ENCODE data around the gene GGN. TPM values are rescaled to one million over a fixed set of nuclear protein-coding genes. Genes with fewer than 3 reads are reported as not detected.

Gene GGN
- polyA plus RNA-seq (2013, experiment 1 of 2), result 0.56 TPM
- 0.35 TPM for polyA plus RNA-seq (2013, experiment 2 of 2)

- no peak within 1 kb of the TSS for H2AK5ac ChIP-seq (ENCODE audit: low read length)
- no peak within 1 kb of the TSS for H2BK120ac ChIP-seq (ENCODE audit: low read depth, low read length)
- peak within 1 kb of the TSS; percentile 98 for H3K4me2 ChIP-seq (ENCODE audit: low read length)
- no CpG with 5 or more reads among the region's 51 CpGs for WGBS (ENCODE audit: extremely low coverage, insufficient coverage, low lambda C conversion rate)
- peaks cover 3% of the 10 kb centered on the region for H3K4me1 ChIP-seq (ENCODE audit: control insufficient read depth, low read depth, low read length)
- H4K8ac ChIP-seq (ENCODE audit: low read depth, low read length), result no peak within 1 kb of the TSS
- H3K4me3 ChIP-seq (ENCODE audit: low read length), result peak within 1 kb of the TSS; percentile 60
- no peak within 1 kb of the TSS for H3K4ac ChIP-seq (ENCODE audit: low read depth, low read length)
- H3K23ac ChIP-seq (ENCODE audit: low read length), result no peak within 1 kb of the TSS
- peak within 1 kb of the TSS; percentile 78 for H3K9ac ChIP-seq (ENCODE audit: low read length)
- DNase-seq, result peak; percentile 98
- H4K5ac ChIP-seq (ENCODE audit: low read length), result no peak within 1 kb of the TSS
- no peak within 1 kb of the TSS for H2BK15ac ChIP-seq (replicated peaks; ENCODE audit: low read depth)
- H3K27me3 ChIP-seq (ENCODE audit: insufficient read depth, low read length, poor library complexity), result no peaks in the 10 kb centered on the region
- H2BK5ac ChIP-seq (ENCODE audit: low read length), result no peak within 1 kb of the TSS
- peak within 1 kb of the TSS; percentile 19 for H3K27ac ChIP-seq (ENCODE audit: low read depth, low read length)
- H3K79me2 ChIP-seq (ENCODE audit: control insufficient read depth, insufficient read depth, low read length), result no peaks in the 10 kb centered on the region
- H3K18ac ChIP-seq (ENCODE audit: low read length), result peak within 1 kb of the TSS; percentile 69
- H3K56ac ChIP-seq (ENCODE audit: low read length), result peak within 1 kb of the TSS; percentile 84
- H3K79me1 ChIP-seq (ENCODE audit: low read length), result no peaks in the 10 kb centered on the region
- no peaks in the 10 kb centered on the region for H3K36me3 ChIP-seq (ENCODE audit: control insufficient read depth, insufficient read depth, low read length)
Observed at GRCh38 chr19:38387550-38388348, at the start of gene GGN. Gene GGN (minus strand): TSS chr19:38388034. CDS start chr19:38387261, 773 bp downstream.

GRCh38 chr19:38437295-38437694 lies 49.5 kb upstream of the GGN start:
- Histone ChIP-seq H3K56ac (ENCODE audit: low read length) (no peak overlapping the region), H3K9ac (ENCODE audit: low read length) (no peak overlapping the region), H2BK15ac (replicated peaks; ENCODE audit: low read depth) (no peak overlapping the region), H3K27ac (ENCODE audit: low read depth, low read length) (no peak overlapping the region), H4K5ac (ENCODE audit: low read length) (no peak overlapping the region), H4K8ac (ENCODE audit: low read depth, low read length) (no peak overlapping the region), H3K36me3 (ENCODE audit: control insufficient read depth, insufficient read depth, low read length) (no peaks in the 10 kb centered on the region), H3K4me3 (ENCODE audit: low read length) (no peak overlapping the region), H2BK120ac (ENCODE audit: low read depth, low read length) (no peak overlapping the region), H3K4me2 (ENCODE audit: low read length) (no peak overlapping the region), H3K79me1 (ENCODE audit: low read length) (no peaks in the 10 kb centered on the region), H3K79me2 (ENCODE audit: control insufficient read depth, insufficient read depth, low read length) (no peaks in the 10 kb centered on the region), H2BK5ac (ENCODE audit: low read length) (no peak overlapping the region), H3K4me1 (ENCODE audit: control insufficient read depth, low read depth, low read length) (peaks cover 4% of the 10 kb centered on the region), H3K18ac (ENCODE audit: low read length) (no peak overlapping the region), H2AK5ac (ENCODE audit: low read length) (no peak overlapping the region), H3K4ac (ENCODE audit: low read depth, low read length) (no peak overlapping the region), H3K27me3 (ENCODE audit: insufficient read depth, low read length, poor library complexity) (no peaks in the 10 kb centered on the region), H3K23ac (ENCODE audit: low read length) (no peak overlapping the region)
- no peak for DNase-seq
- WGBS (ENCODE audit: extremely low coverage, insufficient coverage, low lambda C conversion rate), result no CpG with 5 or more reads among the region's 6 CpGs

DNA sequence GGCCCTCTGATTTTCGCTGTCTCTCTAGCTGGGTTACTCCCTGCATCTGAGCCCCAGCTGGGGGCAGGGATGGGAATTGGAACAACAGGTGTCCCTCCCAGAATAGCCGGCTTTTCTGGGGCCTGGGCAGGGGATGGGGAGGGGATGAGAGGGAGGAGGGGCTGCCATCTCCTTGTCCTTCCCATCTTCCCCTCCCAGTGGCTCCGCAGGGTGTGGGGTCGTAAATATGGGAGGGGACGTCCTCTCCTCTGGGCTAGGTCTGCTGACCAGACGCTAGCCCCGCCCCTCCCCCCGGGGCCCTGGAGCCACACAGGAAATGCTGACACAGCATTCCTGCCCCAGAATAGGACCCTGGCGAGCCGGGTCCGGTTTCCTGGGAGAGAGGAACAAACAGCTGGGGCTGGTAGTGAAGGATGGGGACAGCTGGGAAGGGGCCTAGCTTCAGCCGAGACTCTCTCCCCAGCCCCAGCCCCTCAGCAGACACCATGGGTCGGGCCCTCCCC lies 46.8 kb upstream of the GGN start:
- no peak overlapping the region for H4K8ac ChIP-seq (ENCODE audit: low read depth, low read length)
- H3K4me2 ChIP-seq (ENCODE audit: low read length), result peak overlapping the region; percentile 8
- no peak overlapping the region for H3K4me3 ChIP-seq (ENCODE audit: low read length)
- no peak overlapping the region for H2BK5ac ChIP-seq (ENCODE audit: low read length)
- no peak overlapping the region for H4K5ac ChIP-seq (ENCODE audit: low read length)
- H3K18ac ChIP-seq (ENCODE audit: low read length), result no peak overlapping the region
- no peak overlapping the region for H2BK15ac ChIP-seq (replicated peaks; ENCODE audit: low read depth)
- no peaks in the 10 kb centered on the region for H3K36me3 ChIP-seq (ENCODE audit: control insufficient read depth, insufficient read depth, low read length)
- no peaks in the 10 kb centered on the region for H3K79me1 ChIP-seq (ENCODE audit: low read length)
- H3K79me2 ChIP-seq (ENCODE audit: control insufficient read depth, insufficient read depth, low read length), result no peaks in the 10 kb centered on the region
- H3K23ac ChIP-seq (ENCODE audit: low read length), result no peak overlapping the region
- no CpG with 5 or more reads among the region's 13 CpGs for WGBS (ENCODE audit: extremely low coverage, insufficient coverage, low lambda C conversion rate)
- no peaks in the 10 kb centered on the region for H3K27me3 ChIP-seq (ENCODE audit: insufficient read depth, low read length, poor library complexity)
- peak overlapping the region; percentile 8 for H3K9ac ChIP-seq (ENCODE audit: low read length)
- H3K4ac ChIP-seq (ENCODE audit: low read depth, low read length), result peak overlapping the region; percentile 1
- H2BK120ac ChIP-seq (ENCODE audit: low read depth, low read length), result no peak overlapping the region
- no peak overlapping the region for H2AK5ac ChIP-seq (ENCODE audit: low read length)
- H3K56ac ChIP-seq (ENCODE audit: low read length), result peak overlapping the region; percentile 71
- no peak overlapping the region for H3K27ac ChIP-seq (ENCODE audit: low read depth, low read length)
- peaks cover 4% of the 10 kb centered on the region for H3K4me1 ChIP-seq (ENCODE audit: control insufficient read depth, low read depth, low read length)
- DNase-seq, result peak; percentile 72

DNA sequence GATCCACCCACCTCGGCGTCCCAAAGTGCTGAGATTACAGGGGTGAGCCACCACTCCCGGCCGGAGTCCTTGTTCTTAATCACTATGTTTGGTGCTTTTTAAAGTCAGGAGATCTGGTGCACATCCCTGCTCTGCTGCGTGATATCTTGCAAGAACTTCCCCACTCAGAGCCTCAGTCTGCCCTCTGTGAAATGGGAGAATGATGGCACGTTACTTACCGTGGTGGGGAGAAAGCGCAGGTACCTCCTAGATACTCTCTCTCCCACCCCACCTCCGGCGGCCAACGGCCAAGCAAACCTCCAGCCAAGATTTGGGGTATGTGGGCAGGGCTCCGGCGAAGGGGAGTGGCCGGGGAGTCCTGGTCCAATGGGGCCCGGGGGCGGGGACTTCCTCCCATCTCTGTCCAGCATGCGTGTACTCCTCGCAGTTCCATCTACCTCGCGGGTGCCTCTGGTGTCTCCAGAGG lies 45.5 kb upstream of the GGN start, which contains the start of gene RYR1:
Gene RYR1 (plus strand): TSS at position 424 of the 466 bp plus-strand sequence. CDS start 139 bp downstream, outside the sequence.
- no CpG with 5 or more reads among the region's 20 CpGs for WGBS (ENCODE audit: extremely low coverage, insufficient coverage, low lambda C conversion rate)
- Histone ChIP-seq H3K27ac (ENCODE audit: low read depth, low read length) (no peak within 1 kb of the TSS), H2BK15ac (replicated peaks; ENCODE audit: low read depth) (no peak within 1 kb of the TSS), H3K36me3 (ENCODE audit: control insufficient read depth, insufficient read depth, low read length) (no peaks in the 10 kb centered on the region), H3K9ac (ENCODE audit: low read length) (no peak within 1 kb of the TSS), H4K5ac (ENCODE audit: low read length) (no peak within 1 kb of the TSS), H4K8ac (ENCODE audit: low read depth, low read length) (no peak within 1 kb of the TSS), H2AK5ac (ENCODE audit: low read length) (no peak within 1 kb of the TSS), H3K4me3 (ENCODE audit: low read length) (no peak within 1 kb of the TSS), H3K23ac (ENCODE audit: low read length) (no peak within 1 kb of the TSS), H3K4ac (ENCODE audit: low read depth, low read length) (no peak within 1 kb of the TSS), H3K27me3 (ENCODE audit: insufficient read depth, low read length, poor library complexity) (no peaks in the 10 kb centered on the region), H3K4me1 (ENCODE audit: control insufficient read depth, low read depth, low read length) (peaks cover 4% of the 10 kb centered on the region), H2BK120ac (ENCODE audit: low read depth, low read length) (no peak within 1 kb of the TSS), H2BK5ac (ENCODE audit: low read length) (no peak within 1 kb of the TSS), H3K79me1 (ENCODE audit: low read length) (no peaks in the 10 kb centered on the region), H3K79me2 (ENCODE audit: control insufficient read depth, insufficient read depth, low read length) (no peaks in the 10 kb centered on the region), H3K4me2 (ENCODE audit: low read length) (peak within 1 kb of the TSS; percentile 48), H3K56ac (ENCODE audit: low read length) (no peak within 1 kb of the TSS), H3K18ac (ENCODE audit: low read length) (no peak within 1 kb of the TSS)
- peak; percentile 90 for DNase-seq

DNA sequence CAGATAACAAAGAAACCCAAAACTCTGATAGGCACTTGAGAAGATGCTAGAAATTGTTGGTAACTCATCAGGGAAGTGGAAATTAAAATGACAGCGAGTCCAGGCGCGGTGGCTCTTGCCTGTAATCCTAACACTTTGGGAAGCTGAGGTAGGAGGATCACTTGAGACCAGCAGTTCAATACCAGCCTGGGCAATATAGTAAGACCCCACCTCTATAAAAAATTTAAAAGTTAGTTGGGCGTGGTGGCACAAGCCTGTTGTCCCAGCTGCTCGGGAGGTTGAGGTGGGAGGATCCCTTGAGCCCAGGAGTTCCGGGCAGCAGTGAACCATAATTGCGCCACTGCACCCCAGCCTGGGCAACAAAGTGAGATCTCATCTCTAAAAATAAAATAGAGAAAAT lies 43.1 kb upstream of the GGN start:
- no peak overlapping the region for H3K4ac ChIP-seq (ENCODE audit: low read depth, low read length)
- no peak overlapping the region for H2AK5ac ChIP-seq (ENCODE audit: low read length)
- H3K23ac ChIP-seq (ENCODE audit: low read length), result no peak overlapping the region
- H3K9ac ChIP-seq (ENCODE audit: low read length), result no peak overlapping the region
- no peaks in the 10 kb centered on the region for H3K36me3 ChIP-seq (ENCODE audit: control insufficient read depth, insufficient read depth, low read length)
- no peak for DNase-seq
- no peaks in the 10 kb centered on the region for H3K27me3 ChIP-seq (ENCODE audit: insufficient read depth, low read length, poor library complexity)
- no peaks in the 10 kb centered on the region for H3K79me1 ChIP-seq (ENCODE audit: low read length)
- no peak overlapping the region for H2BK120ac ChIP-seq (ENCODE audit: low read depth, low read length)
- H2BK5ac ChIP-seq (ENCODE audit: low read length), result no peak overlapping the region
- no peak overlapping the region for H3K4me3 ChIP-seq (ENCODE audit: low read length)
- H3K4me1 ChIP-seq (ENCODE audit: control insufficient read depth, low read depth, low read length), result peaks cover 4% of the 10 kb centered on the region
- no peak overlapping the region for H3K4me2 ChIP-seq (ENCODE audit: low read length)
- H3K27ac ChIP-seq (ENCODE audit: low read depth, low read length), result no peak overlapping the region
- H2BK15ac ChIP-seq (replicated peaks; ENCODE audit: low read depth), result no peak overlapping the region
- H3K79me2 ChIP-seq (ENCODE audit: control insufficient read depth, insufficient read depth, low read length), result no peaks in the 10 kb centered on the region
- no peak overlapping the region for H4K8ac ChIP-seq (ENCODE audit: low read depth, low read length)
- no peak overlapping the region for H3K18ac ChIP-seq (ENCODE audit: low read length)
- no CpG with 5 or more reads among the region's 7 CpGs for WGBS (ENCODE audit: extremely low coverage, insufficient coverage, low lambda C conversion rate)
- no peak overlapping the region for H4K5ac ChIP-seq (ENCODE audit: low read length)
- no peak overlapping the region for H3K56ac ChIP-seq (ENCODE audit: low read length)
